Measurements from ENCODE around the gene ATP9A. TPM values are rescaled to one million over a fixed set of nuclear protein-coding genes. Genes with fewer than 3 reads are reported as not detected.

Gene ATP9A
- total and polyA plus RNA-seq, 2 of the 8 experiments (the other 6 are each of a cell fraction or from before 2014, with no cell fraction given), result 5.0 to 6.4 TPM

DNA sequence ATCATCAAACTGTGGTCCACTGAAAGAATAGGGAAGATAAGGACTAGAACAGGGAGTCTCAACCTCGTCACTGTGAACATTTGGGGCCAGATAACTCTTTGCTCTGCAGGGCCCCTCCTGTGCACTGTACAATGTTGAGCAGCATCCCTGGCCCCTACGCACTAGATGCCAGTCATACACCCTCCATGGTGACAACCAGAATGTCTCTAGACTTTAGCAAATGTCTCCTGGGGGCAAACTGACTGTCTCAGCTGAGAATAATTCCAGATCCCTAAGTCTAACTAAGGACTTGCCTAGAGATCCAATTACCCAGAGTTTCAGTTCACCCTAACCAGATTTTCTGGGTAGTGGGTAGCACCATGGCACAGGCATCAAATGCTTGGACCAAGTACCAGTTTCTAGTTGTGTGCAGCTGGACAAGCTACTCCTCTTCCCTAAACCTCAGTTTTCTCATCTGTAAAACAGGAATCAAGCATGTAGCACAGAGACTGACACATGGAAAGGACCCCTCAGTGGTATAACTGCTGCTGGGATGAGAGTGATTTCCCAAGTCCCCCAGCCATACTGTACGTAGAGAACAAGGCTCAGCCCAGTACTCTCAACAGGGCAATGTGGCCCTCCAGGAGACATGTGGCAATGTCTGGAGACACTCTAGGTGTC, 138.7 kb downstream of the ATP9A start:
- Histone ChIP-seq H2BK12ac (ENCODE audit: low read depth, low read length) (no peak overlapping the region), H2AK5ac (ENCODE audit: low read depth, low read length) (no peak overlapping the region), H4K8ac (ENCODE audit: extremely low read depth, insufficient read depth, low read length) (no peak overlapping the region), H2AFZ (ENCODE audit: low read length) (no peak overlapping the region), H4K20me1 (replicated peaks in 1 of 2; ENCODE audit: control insufficient read depth in 1 of 2, insufficient read depth in 2 of 2, low read length in 2 of 2) (no peaks in the 10 kb centered on the region), H2BK120ac (replicated peaks; ENCODE audit: low read depth, low read length) (no peak overlapping the region), H3K4me3 (ENCODE audit: extremely low read depth in 1 of 4, insufficient read depth in 2 of 4, low read depth in 3 of 4, low read length in 4 of 4) (no peak overlapping the region), H3K56ac (replicated peaks; ENCODE audit: insufficient read length, low read depth, low read length) (no peak overlapping the region), H3K4me2 (ENCODE audit: insufficient read depth in 1 of 2, low read depth in 2 of 2, low read length in 2 of 2) (no peak overlapping the region), H3K9ac (replicated peaks in 1 of 4; ENCODE audit: extremely low read depth in 1 of 4, low read depth in 3 of 4, low read length in 3 of 4) (no peak overlapping the region), H2BK15ac (ENCODE audit: low read length) (no peak overlapping the region), H4K5ac (ENCODE audit: insufficient read length, low read depth, low read length) (no peak overlapping the region), H4K91ac (replicated peaks; ENCODE audit: insufficient read length, low read length) (no peak overlapping the region), H2BK20ac (ENCODE audit: low read length) (no peak overlapping the region), H3K23me2 (ENCODE audit: low read depth, low read length) (no peaks in the 10 kb centered on the region), H3K27ac (ENCODE audit: low read depth, low read length) (no peak overlapping the region), H3K18ac (ENCODE audit: extremely low read depth, low read length) (no peak overlapping the region), H2BK5ac (ENCODE audit: low read depth, low read length) (no peak overlapping the region), H3K23ac (ENCODE audit: insufficient read length) (no peak overlapping the region), H3K79me1 (ENCODE audit: low read depth, low read length) (no peaks in the 10 kb centered on the region), H3K79me2 (ENCODE audit: control insufficient read depth in 1 of 2, insufficient read depth in 2 of 2, low read length in 2 of 2) (no peaks in the 10 kb centered on the region), H3K4me1 (replicated peaks in 1 of 4; ENCODE audit: control insufficient read depth in 3 of 4, insufficient read depth in 4 of 4, low read length in 3 of 4) (peaks cover 0 to under 1% (median 0%) of the 10 kb centered on the region in 4 experiments; a peak in 1 of 7 replicates), H3K36me3 (ENCODE audit: control insufficient read depth in 2 of 4, insufficient read depth in 4 of 4, low read length in 3 of 4) (no peaks in the 10 kb centered on the region), H3K27me3 (replicated peaks in 1 of 4; ENCODE audit: control insufficient read depth in 3 of 4, extremely low read depth in 1 of 4, insufficient read depth in 3 of 4, low read length in 3 of 4) (no peaks in the 10 kb centered on the region), H3K14ac (ENCODE audit: insufficient read length) (no peak overlapping the region), H3K4ac (replicated peaks; ENCODE audit: insufficient read length, low read depth, low read length) (no peak overlapping the region), H3K9me3 (ENCODE audit: insufficient read depth in 2 of 2, low read depth in 1 of 2, low read length in 1 of 2) (no peaks in the 10 kb centered on the region)
- 68% methylated on average over 3 of the region's 3 CpGs; no CpG with 5 or more reads in 1 of the 2 experiments for WGBS, 2 experiments (ENCODE audit: extremely low coverage in 1 of 2, insufficient coverage in 1 of 2, insufficient read length in 1 of 2, insufficient replicate concordance in 2 of 2, low coverage in 1 of 2, low lambda C conversion rate in 2 of 2, missing lambda C conversion rate in 1 of 2)
- DNase-seq (ENCODE audit: low read depth in 1 of 2, low spot score in 2 of 2) (no peak), FAIRE-seq (no peak)
- CTCF ChIA-PET (ENCODE audit: partially characterized antibody), result interaction anchor here (1.4 kb wide), 1 partner anchor 259 kb away, joined by 3 read pairs; no protein-coding TSS in a partner anchor
- POLR2A ChIA-PET (ENCODE audit: partially characterized antibody), result no interaction called here
- TF ChIP-seq, protein P1, sequence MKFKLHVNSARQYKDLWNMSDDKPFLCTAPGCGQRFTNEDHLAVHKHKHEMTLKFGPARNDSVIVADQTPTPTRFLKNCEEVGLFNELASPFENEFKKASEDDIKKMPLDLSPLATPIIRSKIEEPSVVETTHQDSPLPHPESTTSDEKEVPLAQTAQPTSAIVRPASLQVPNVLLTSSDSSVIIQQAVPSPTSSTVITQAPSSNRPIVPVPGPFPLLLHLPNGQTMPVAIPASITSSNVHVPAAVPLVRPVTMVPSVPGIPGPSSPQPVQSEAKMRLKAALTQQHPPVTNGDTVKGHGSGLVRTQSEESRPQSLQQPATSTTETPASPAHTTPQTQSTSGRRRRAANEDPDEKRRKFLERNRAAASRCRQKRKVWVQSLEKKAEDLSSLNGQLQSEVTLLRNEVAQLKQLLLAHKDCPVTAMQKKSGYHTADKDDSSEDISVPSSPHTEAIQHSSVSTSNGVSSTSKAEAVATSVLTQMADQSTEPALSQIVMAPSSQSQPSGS (IDR thresholded peaks at IDR 0.05; ENCODE audit: low read length), result no peak
- TF ChIP-seq GTF2F1 (IDR thresholded peaks at IDR 0.05; ENCODE audit: borderline replicate concordance, low read depth, low read length) (no peak), NANOG (IDR thresholded peaks at IDR 0.05; ENCODE audit: insufficient read depth, low read depth, low read length, poor library complexity, severe bottlenecking) (no peak), SP4 (IDR thresholded peaks at IDR 0.05; ENCODE audit: low read length) (no peak)
- TF ChIP-seq, protein P2, sequence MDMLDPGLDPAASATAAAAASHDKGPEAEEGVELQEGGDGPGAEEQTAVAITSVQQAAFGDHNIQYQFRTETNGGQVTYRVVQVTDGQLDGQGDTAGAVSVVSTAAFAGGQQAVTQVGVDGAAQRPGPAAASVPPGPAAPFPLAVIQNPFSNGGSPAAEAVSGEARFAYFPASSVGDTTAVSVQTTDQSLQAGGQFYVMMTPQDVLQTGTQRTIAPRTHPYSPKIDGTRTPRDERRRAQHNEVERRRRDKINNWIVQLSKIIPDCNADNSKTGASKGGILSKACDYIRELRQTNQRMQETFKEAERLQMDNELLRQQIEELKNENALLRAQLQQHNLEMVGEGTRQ (IDR thresholded peaks at IDR 0.05; ENCODE audit: low read length), result no peak

Measured in H1 (cell line).